ENCODE data around the gene DDX47. TPM values are rescaled to one million over a fixed set of nuclear protein-coding genes. Genes with fewer than 3 reads are reported as not detected.
"Not testable (repeated sequence)": the region's sequence is repeated elsewhere in the genome, so short reads cannot be mapped to it uniquely, and the experiment has no call there.

DDX47 gene
- total RNA-seq, 4 donors from 2014 or later, result 75.5 to 94.2 (median 81.8) TPM

DNA sequence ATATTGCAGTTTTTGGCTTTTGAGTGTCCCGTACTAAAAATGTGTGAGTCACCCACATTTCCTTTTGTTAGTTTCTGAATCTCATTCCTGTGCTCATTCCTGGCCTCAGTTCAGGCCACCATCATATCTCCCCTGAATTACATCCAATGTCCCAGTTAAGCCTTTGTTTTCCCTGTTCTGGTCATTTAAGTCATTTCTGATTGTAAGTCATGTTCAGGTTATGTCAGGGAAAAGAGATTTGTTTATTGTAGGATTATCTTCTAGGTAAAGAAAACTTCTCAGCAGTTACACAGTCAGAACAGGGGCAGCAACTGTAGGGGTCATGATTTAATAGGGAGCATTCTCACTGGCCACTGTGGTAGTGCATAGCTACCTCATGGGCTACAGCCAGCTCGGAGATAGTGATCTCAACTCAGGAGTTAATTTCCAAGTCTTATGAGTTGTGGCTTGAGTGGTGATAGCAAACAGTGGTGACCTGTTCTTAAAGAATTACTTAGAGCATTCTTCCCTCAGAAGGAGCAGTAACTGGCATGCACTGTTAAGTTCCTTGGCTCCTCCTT, 6.7 kb downstream of the DDX47 start:
- Histone ChIP-seq H3K9me3 (no peaks in the 10 kb centered on the region), H3K27ac (peak overlapping the region; percentile 54 to 74 (median 68)), H3K4me1 (peaks cover 45 to 55% of the 10 kb centered on the region in 2 donors), H3K36me3 (peaks cover 23 to 25% of the 10 kb centered on the region in 2 donors), H3K27me3 (no peaks in the 10 kb centered on the region), H3K4me3 (replicated peaks in 1 of 3) (no peak overlapping the region)
- WGBS, 2 donors, result 35 to 65% methylated on average over 2 of the region's 2 CpGs
- no peak for DNase-seq
- intact Hi-C loops (cut with DNase I), result no loop called here
- TF ChIP-seq POLR2A (IDR thresholded peaks at IDR 0.05), result no peak
- TF ChIP-seq, protein P1, sequence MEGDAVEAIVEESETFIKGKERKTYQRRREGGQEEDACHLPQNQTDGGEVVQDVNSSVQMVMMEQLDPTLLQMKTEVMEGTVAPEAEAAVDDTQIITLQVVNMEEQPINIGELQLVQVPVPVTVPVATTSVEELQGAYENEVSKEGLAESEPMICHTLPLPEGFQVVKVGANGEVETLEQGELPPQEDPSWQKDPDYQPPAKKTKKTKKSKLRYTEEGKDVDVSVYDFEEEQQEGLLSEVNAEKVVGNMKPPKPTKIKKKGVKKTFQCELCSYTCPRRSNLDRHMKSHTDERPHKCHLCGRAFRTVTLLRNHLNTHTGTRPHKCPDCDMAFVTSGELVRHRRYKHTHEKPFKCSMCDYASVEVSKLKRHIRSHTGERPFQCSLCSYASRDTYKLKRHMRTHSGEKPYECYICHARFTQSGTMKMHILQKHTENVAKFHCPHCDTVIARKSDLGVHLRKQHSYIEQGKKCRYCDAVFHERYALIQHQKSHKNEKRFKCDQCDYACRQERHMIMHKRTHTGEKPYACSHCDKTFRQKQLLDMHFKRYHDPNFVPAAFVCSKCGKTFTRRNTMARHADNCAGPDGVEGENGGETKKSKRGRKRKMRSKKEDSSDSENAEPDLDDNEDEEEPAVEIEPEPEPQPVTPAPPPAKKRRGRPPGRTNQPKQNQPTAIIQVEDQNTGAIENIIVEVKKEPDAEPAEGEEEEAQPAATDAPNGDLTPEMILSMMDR (IDR thresholded peaks at IDR 0.05), result no peak

DNA sequence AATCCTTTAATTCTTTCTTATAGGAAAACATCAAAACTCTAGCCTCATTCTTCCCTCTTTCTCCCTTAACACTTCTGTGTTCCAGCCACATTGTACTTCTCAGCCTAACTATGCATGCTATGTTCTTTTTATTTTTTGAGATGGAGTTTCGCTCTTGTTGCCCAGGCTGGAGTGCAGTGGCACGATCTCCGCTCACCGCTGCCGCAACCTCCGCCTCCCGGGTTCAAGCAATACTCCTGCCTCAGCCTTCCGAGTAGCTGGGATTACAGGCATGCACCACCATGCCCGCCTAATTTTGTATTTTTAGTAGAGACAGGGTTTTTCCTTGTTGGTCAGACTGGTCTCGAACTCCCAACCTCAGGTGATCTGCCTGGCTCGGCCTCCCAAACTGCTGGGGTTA, 7.2 kb downstream of the DDX47 start:
- Histone ChIP-seq H3K4me1 (peaks cover 39 to 51% of the 10 kb centered on the region in 2 donors), H3K36me3 (peaks cover 25 to 30% of the 10 kb centered on the region in 2 donors), H3K27ac (peak overlapping the region; percentile 63 to 74 (median 68))
- WGBS, 2 donors, result 98% methylated on average over 11 of the region's 11 CpGs
- H3K9me3 ChIP-seq; intact Hi-C loops (cut with DNase I); H3K4me3 ChIP-seq (replicated peaks in 1 of 3); H3K27me3 ChIP-seq; DNase-seq: not testable (repeated sequence)

DNA sequence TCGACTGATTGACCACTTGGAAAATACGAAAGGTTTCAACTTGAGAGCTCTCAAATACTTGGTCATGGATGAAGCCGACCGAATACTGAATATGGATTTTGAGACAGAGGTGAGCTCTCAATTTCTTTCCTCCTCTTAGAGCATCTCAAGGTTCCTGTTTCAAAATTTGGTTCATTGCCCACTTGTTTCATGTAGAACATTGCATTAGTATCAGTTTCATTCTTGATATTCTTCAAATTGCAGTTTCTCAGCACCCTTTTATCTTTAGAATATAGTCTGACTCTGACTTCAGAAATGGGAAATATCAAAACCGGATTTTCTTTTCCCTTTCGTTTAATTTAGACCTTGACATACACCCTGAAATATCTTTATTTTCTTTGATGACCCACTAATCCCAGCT, 8.8 kb downstream of the DDX47 start:
- 39 to 44% methylated on average over 6 of the region's 6 CpGs for WGBS, 2 donors
- Histone ChIP-seq H3K4me1 (peaks cover 45 to 48% of the 10 kb centered on the region in 2 donors), H3K27me3 (no peaks in the 10 kb centered on the region), H3K9me3 (no peaks in the 10 kb centered on the region), H3K36me3 (peaks cover 37 to 45% of the 10 kb centered on the region in 2 donors), H3K27ac (peak overlapping the region; percentile 63 to 74 (median 68)), H3K4me3 (replicated peaks in 1 of 3) (no peak overlapping the region)
- no peak for DNase-seq
- intact Hi-C loops (cut with DNase I), result no loop called here
- no peak for TF ChIP-seq POLR2A (IDR thresholded peaks at IDR 0.05)
- TF ChIP-seq, protein P1 (IDR thresholded peaks at IDR 0.05), result no peak

DNA sequence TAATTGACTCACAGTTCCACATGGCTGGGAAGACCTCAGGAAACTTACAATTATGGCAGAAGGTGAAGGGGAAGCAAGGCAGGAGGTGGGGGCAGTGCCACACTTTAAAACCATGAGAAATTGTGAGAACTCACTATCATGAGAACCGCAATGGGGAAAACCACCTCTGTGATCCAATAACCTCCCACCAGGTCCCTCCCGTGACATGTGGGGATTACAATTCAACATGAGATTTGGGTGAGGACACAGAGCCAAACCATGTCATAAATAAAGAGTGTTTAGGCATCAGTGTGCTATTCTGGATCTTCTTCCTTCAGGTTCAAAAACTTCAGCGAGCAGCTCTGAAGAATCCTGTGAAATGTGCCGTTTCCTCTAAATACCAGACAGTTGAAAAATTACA, 9.7 kb downstream of the DDX47 start:
- WGBS, 2 donors, result 97 to 99% methylated on average over 4 of the region's 4 CpGs
- no peaks in the 10 kb centered on the region for H3K27me3 ChIP-seq
- H3K27ac ChIP-seq, result peak overlapping the region; percentile 63 to 74 (median 68)
- no peak for DNase-seq
- H3K9me3 ChIP-seq, result no peaks in the 10 kb centered on the region
- peaks cover 45 to 48% of the 10 kb centered on the region in 2 donors for H3K4me1 ChIP-seq
- TF ChIP-seq, protein P1 (IDR thresholded peaks at IDR 0.05), result no peak
- TF ChIP-seq POLR2A (IDR thresholded peaks at IDR 0.05), result no peak
- intact Hi-C loops (cut with DNase I), result no loop called here
- peaks cover 44 to 52% of the 10 kb centered on the region in 2 donors for H3K36me3 ChIP-seq
- no peak overlapping the region for H3K4me3 ChIP-seq (replicated peaks in 1 of 3)

GRCh38 chr12:12823300-12823699, 10.2 kb downstream of the DDX47 start:
- H3K4me3 ChIP-seq (replicated peaks in 1 of 3), result no peak overlapping the region
- H3K36me3 ChIP-seq, result peaks cover 46 to 57% of the 10 kb centered on the region in 2 donors
- H3K9me3 ChIP-seq, result no peaks in the 10 kb centered on the region
- 75 to 90% methylated on average over 2 of the region's 2 CpGs for WGBS, 2 donors
- TF ChIP-seq, protein P1 (IDR thresholded peaks at IDR 0.05), result no peak
- TF ChIP-seq POLR2A (IDR thresholded peaks at IDR 0.05), result no peak
- no peak for DNase-seq
- H3K27me3 ChIP-seq, result no peaks in the 10 kb centered on the region
- H3K27ac ChIP-seq, result peak overlapping the region; percentile 63 to 74 (median 68)
- H3K4me1 ChIP-seq, result peaks cover 45 to 48% of the 10 kb centered on the region in 2 donors
- intact Hi-C loops (cut with DNase I), result no loop called here
